K562 (cell line): ENCODE measurements around the gene CD300H. TPM values are rescaled to one million over a fixed set of nuclear protein-coding genes. Genes with fewer than 3 reads are reported as not detected.

Experiments
- ELF4 ChIP-seq: fragments of 450-650 bp; formaldehyde crosslinking; IDR thresholded peaks from 2 replicates; pipeline ENCODE4 v1.4.0; 2022; ENCODE audit warnings: missing genetic modification characterization
- ETV5 ChIP-seq: sonication (generic); formaldehyde crosslinking; IDR thresholded peaks from 2 replicates; pipeline ENCODE4 v1.4.0; 2020; ENCODE audit warnings: low read depth, mild to moderate bottlenecking, missing genetic modification reagents
- NCOA2 ChIP-seq, 2 experiments: fragments of 450-650 bp; IDR thresholded peaks; 2 replicates each; pipeline ENCODE4 v1.6.1; 2018; ENCODE audit warnings: mild to moderate bottlenecking in 2 of 2, moderate library complexity in 1 of 2; ENCODE audit not compliant: partially characterized antibody in 2 of 2
- NR2C1 ChIP-seq, 2 experiments: fragments of 450-650 bp; IDR thresholded peaks; 2 replicates each; pipeline ENCODE4 v1.6.1; 2017; ENCODE audit warnings: mild to moderate bottlenecking in 2 of 2, antibody characterized with exemption in 1 of 2, inconsistent platforms in 1 of 2, missing compliant biosample characterization in 1 of 2, missing genetic modification characterization in 1 of 2
- NR2C2 ChIP-seq, 2 experiments: fragments of 200-800 bp in 1 of 2; sonication (Bioruptor generic) in 1 of 2; sonication (generic) in 1 of 2; formaldehyde crosslinking in 1 of 2; IDR thresholded peaks; 2 replicates each; pipeline versions ENCODE4 v1.6.1 to v1.8.0; 2016 to 2022; ENCODE audit warnings: mild to moderate bottlenecking in 1 of 2, missing compliant biosample characterization in 1 of 2, missing genetic modification characterization in 1 of 2, missing genetic modification reagents in 1 of 2
- PRMT5 ChIP-seq: sonication (generic); formaldehyde crosslinking; IDR thresholded peaks from 2 replicates; pipeline ENCODE4 v1.5.0; 2020; ENCODE audit warnings: missing genetic modification reagents
- ZFP1 ChIP-seq: fragments of 450-650 bp; formaldehyde crosslinking; IDR thresholded peaks from 2 replicates; pipeline ENCODE4 v1.4.0; 2020; ENCODE audit warnings: mild to moderate bottlenecking, mixed read lengths
- polyA plus RNA-seq, 8 experiments: library from polyadenylated mRNA; depleted of rRNA in 4 of 8; stranded (reverse) in 5 of 8; unstranded in 3 of 8; fragments of >200 nt; fragmentation: Nextera tagmentation in 2 of 8; fragmentation: Illumina TruSeq in 1 of 8; extraction: Ambion mirVana in 2 of 8; extraction: Trizol in 1 of 8; gene quantifications; 2 replicates each; pipeline versions ENCODE4 v1.2.1 to v1.2.3, GENCODE V29; 2011 to 2014; ENCODE audit warnings: inconsistent platforms in 1 of 8, missing spikeins in 1 of 8
- total RNA-seq, 7 experiments: library from RNA; depleted of rRNA in 6 of 7; stranded (reverse); fragments of >200 nt in 6 of 7; fragmentation: Illumina TruSeq in 2 of 7; extraction: Trizol in 2 of 7; gene quantifications; 2 replicates each; pipeline versions ENCODE4 v1.2.1 to v1.2.3, GENCODE V29; 2011 to 2021; ENCODE audit warnings: low replicate concordance in 1 of 7
- TF ChIP-seq, protein P1 (sequence below): fragments of 450-650 bp; conservative IDR thresholded peaks from 2 replicates; pipeline ENCODE4 v1.6.1; 2016; ENCODE audit warnings: missing genetic modification characterization, low read depth, mild to moderate bottlenecking, missing compliant biosample characterization, moderate library complexity
- TF ChIP-seq, protein P2 (sequence below): fragments of 450-650 bp; IDR thresholded peaks from 2 replicates; pipeline ENCODE4 v1.6.1; 2016; ENCODE audit warnings: mild to moderate bottlenecking, moderate library complexity
- TF ChIP-seq, protein P3 (sequence below): sonication (generic); formaldehyde crosslinking; IDR thresholded peaks from 2 replicates; pipeline ENCODE4 v1.9.0; 2022; ENCODE audit warnings: mild to moderate bottlenecking, missing genetic modification reagents
- TF ChIP-seq, protein P4 (sequence below), 2 experiments: fragments of 250-450 bp in 1 of 2; fragments of 450-650 bp in 1 of 2; sonication (Bioruptor Pico) in 1 of 2; IDR thresholded peaks; 2 replicates each; pipeline versions ENCODE4 v1.6.1 to v1.8.0; 2016 to 2021; ENCODE audit warnings: mild to moderate bottlenecking in 2 of 2, moderate library complexity in 2 of 2, missing compliant biosample characterization in 1 of 2, missing genetic modification characterization in 1 of 2

Gene CD300H
- total and polyA plus RNA-seq, 9 of the 15 experiments (the other 6 are each of a cell fraction or from before 2014, with no cell fraction given), result not detected

DNA sequence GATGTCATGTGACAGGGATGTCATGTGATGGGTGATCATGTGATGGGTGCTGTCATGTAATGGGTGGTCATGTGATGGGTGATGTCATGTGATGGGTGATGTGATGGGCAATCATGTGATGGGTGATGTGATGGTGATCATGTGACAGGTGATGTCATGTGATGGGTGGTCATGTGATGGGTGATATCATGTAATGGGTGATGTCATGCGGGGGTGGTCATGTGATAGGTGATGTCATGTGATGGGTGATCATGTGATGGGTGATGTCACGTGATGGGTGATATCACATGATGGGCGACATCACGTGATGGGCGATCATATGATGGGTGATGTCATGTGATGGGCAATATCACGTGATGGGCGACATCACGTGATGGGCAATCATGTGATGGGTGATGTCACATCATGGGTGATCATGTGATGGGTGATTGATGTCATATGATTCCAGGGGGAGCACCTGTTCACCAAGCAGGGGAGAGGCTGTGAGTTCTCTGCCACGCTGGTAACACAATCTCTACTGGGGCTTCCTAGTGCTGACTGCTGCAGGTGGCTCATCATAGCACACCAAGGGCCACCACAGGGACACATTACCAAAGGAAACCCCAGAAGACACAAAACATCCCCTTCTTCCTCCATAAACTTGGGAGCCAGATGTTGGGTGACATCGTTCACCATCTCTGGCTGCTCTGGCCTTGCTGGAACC, 52.5 kb downstream of the CD300H start (continued):
- TF ChIP-seq ELF4 (peak; percentile 83), NCOA2 (IDR thresholded peaks at IDR 0.05; ENCODE audit: partially characterized antibody in 2 of 2) (peak in 1 of 2 experiments; percentile 41), ZFP1 (CRISPR knock-in tag) (no peak), PRMT5 (no peak), NR2C2 (CRISPR knock-in tag; IDR thresholded peaks at IDR 0.05) (peak; percentile 86), NR2C2 (tag; IDR thresholded peaks at IDR 0.05) (no peak), NR2C1 (IDR thresholded peaks at IDR 0.05) (peak; percentile 66), NR2C1 (tag; IDR thresholded peaks at IDR 0.05) (no peak; the same call in 1 of the 2 replicates), ETV5 (no peak)
- TF ChIP-seq, protein P1, sequence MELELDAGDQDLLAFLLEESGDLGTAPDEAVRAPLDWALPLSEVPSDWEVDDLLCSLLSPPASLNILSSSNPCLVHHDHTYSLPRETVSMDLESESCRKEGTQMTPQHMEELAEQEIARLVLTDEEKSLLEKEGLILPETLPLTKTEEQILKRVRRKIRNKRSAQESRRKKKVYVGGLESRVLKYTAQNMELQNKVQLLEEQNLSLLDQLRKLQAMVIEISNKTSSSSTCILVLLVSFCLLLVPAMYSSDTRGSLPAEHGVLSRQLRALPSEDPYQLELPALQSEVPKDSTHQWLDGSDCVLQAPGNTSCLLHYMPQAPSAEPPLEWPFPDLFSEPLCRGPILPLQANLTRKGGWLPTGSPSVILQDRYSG (tag), result no peak
- TF ChIP-seq, protein P2, sequence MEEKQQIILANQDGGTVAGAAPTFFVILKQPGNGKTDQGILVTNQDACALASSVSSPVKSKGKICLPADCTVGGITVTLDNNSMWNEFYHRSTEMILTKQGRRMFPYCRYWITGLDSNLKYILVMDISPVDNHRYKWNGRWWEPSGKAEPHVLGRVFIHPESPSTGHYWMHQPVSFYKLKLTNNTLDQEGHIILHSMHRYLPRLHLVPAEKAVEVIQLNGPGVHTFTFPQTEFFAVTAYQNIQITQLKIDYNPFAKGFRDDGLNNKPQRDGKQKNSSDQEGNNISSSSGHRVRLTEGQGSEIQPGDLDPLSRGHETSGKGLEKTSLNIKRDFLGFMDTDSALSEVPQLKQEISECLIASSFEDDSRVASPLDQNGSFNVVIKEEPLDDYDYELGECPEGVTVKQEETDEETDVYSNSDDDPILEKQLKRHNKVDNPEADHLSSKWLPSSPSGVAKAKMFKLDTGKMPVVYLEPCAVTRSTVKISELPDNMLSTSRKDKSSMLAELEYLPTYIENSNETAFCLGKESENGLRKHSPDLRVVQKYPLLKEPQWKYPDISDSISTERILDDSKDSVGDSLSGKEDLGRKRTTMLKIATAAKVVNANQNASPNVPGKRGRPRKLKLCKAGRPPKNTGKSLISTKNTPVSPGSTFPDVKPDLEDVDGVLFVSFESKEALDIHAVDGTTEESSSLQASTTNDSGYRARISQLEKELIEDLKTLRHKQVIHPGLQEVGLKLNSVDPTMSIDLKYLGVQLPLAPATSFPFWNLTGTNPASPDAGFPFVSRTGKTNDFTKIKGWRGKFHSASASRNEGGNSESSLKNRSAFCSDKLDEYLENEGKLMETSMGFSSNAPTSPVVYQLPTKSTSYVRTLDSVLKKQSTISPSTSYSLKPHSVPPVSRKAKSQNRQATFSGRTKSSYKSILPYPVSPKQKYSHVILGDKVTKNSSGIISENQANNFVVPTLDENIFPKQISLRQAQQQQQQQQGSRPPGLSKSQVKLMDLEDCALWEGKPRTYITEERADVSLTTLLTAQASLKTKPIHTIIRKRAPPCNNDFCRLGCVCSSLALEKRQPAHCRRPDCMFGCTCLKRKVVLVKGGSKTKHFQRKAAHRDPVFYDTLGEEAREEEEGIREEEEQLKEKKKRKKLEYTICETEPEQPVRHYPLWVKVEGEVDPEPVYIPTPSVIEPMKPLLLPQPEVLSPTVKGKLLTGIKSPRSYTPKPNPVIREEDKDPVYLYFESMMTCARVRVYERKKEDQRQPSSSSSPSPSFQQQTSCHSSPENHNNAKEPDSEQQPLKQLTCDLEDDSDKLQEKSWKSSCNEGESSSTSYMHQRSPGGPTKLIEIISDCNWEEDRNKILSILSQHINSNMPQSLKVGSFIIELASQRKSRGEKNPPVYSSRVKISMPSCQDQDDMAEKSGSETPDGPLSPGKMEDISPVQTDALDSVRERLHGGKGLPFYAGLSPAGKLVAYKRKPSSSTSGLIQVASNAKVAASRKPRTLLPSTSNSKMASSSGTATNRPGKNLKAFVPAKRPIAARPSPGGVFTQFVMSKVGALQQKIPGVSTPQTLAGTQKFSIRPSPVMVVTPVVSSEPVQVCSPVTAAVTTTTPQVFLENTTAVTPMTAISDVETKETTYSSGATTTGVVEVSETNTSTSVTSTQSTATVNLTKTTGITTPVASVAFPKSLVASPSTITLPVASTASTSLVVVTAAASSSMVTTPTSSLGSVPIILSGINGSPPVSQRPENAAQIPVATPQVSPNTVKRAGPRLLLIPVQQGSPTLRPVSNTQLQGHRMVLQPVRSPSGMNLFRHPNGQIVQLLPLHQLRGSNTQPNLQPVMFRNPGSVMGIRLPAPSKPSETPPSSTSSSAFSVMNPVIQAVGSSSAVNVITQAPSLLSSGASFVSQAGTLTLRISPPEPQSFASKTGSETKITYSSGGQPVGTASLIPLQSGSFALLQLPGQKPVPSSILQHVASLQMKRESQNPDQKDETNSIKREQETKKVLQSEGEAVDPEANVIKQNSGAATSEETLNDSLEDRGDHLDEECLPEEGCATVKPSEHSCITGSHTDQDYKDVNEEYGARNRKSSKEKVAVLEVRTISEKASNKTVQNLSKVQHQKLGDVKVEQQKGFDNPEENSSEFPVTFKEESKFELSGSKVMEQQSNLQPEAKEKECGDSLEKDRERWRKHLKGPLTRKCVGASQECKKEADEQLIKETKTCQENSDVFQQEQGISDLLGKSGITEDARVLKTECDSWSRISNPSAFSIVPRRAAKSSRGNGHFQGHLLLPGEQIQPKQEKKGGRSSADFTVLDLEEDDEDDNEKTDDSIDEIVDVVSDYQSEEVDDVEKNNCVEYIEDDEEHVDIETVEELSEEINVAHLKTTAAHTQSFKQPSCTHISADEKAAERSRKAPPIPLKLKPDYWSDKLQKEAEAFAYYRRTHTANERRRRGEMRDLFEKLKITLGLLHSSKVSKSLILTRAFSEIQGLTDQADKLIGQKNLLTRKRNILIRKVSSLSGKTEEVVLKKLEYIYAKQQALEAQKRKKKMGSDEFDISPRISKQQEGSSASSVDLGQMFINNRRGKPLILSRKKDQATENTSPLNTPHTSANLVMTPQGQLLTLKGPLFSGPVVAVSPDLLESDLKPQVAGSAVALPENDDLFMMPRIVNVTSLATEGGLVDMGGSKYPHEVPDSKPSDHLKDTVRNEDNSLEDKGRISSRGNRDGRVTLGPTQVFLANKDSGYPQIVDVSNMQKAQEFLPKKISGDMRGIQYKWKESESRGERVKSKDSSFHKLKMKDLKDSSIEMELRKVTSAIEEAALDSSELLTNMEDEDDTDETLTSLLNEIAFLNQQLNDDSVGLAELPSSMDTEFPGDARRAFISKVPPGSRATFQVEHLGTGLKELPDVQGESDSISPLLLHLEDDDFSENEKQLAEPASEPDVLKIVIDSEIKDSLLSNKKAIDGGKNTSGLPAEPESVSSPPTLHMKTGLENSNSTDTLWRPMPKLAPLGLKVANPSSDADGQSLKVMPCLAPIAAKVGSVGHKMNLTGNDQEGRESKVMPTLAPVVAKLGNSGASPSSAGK, result peak; percentile 58; the same call in 1 of the 2 replicates
- TF ChIP-seq, protein P3, sequence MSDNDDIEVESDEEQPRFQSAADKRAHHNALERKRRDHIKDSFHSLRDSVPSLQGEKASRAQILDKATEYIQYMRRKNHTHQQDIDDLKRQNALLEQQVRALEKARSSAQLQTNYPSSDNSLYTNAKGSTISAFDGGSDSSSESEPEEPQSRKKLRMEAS (CRISPR knock-in tag), result peak; percentile 85
- TF ChIP-seq, protein P4, sequence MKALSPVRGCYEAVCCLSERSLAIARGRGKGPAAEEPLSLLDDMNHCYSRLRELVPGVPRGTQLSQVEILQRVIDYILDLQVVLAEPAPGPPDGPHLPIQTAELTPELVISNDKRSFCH (CRISPR knock-in tag; IDR thresholded peaks at IDR 0.05), result no peak
- TF ChIP-seq, protein P4 (tag; IDR thresholded peaks at IDR 0.05), result 0 out of 2 replicates have a peak, but pooled peaks have one; percentile 27
